Measurements from ENCODE around the gene NLRP3. TPM values are rescaled to one million over a fixed set of nuclear protein-coding genes. Genes with fewer than 3 reads are reported as not detected.

NLRP3 gene
- total and polyA plus RNA-seq, 9 of the 15 experiments (the other 6 are each of a cell fraction or from before 2014, with no cell fraction given) = not detected

GRCh38 chr1:247367786-247368422, 48.1 kb upstream of the NLRP3 start (continued):
- TF ChIP-seq ETV5 (CRISPR knock-in tag; IDR thresholded peaks at IDR 0.05; ENCODE audit: low read depth) (peak; percentile 85), SNAPC5 (CRISPR knock-in tag; IDR thresholded peaks at IDR 0.05) (peak; percentile 59), ZNF212 (CRISPR knock-in tag; IDR thresholded peaks at IDR 0.05) (peak; percentile 99), HOXB6 (CRISPR knock-in tag; IDR thresholded peaks at IDR 0.05; ENCODE audit: borderline replicate concordance) (peak; percentile 93; the same call in 1 of the 2 replicates), SMC3 (conservative IDR thresholded peaks at IDR 0.05; ENCODE audit: insufficient read depth, low read depth, low read length) (no peak), ZNF133 (CRISPR knock-in tag; IDR thresholded peaks at IDR 0.05) (peak; percentile 94), SAP30 (IDR thresholded peaks at IDR 0.05; ENCODE audit: borderline replicate concordance, insufficient read depth, low read depth, low read length, poor library complexity, severe bottlenecking) (no peak), ATF3 (IDR thresholded peaks at IDR 0.05) (peak; percentile 49; the same call in 1 of the 2 replicates), ATF3 (CRISPR knock-in tag; conservative IDR thresholded peaks at IDR 0.05) (no peak), ZNF764 (CRISPR knock-in tag; IDR thresholded peaks at IDR 0.05; ENCODE audit: low read depth) (no peak), ZBTB2 (IDR thresholded peaks at IDR 0.05) (no peak), C11orf30 (IDR thresholded peaks at IDR 0.05; ENCODE audit: low read depth) (no peak), KHSRP (IDR thresholded peaks at IDR 0.05) (no peak), ZNF253 (CRISPR knock-in tag; conservative IDR thresholded peaks at IDR 0.05) (peak; percentile 85; the same call in 1 of the 2 replicates), NR0B1 (IDR thresholded peaks at IDR 0.05; ENCODE audit: partially characterized antibody) (no peak), SMARCE1 (IDR thresholded peaks at IDR 0.05) (no peak), SP2 (IDR thresholded peaks at IDR 0.05; ENCODE audit: extremely low read depth, low read depth, low read length, poor library complexity, severe bottlenecking) (no peak), THAP12 (CRISPR knock-in tag; IDR thresholded peaks at IDR 0.05) (no peak), PTBP1 (IDR thresholded peaks at IDR 0.05; ENCODE audit: low read depth, low read length) (no peak), CHD1 (IDR thresholded peaks at IDR 0.05; ENCODE audit: low read length) (no peak), ATF7 (IDR thresholded peaks at IDR 0.05) (peak; percentile 23; the same call in 1 of the 2 replicates), NCOA1 (IDR thresholded peaks at IDR 0.05; ENCODE audit: low read depth) (peak; percentile 57; the same call in 1 of the 2 replicates), KDM2B (CRISPR knock-in tag; IDR thresholded peaks at IDR 0.05) (no peak)

Data from K562 (cell line).